H7 (cell line): ENCODE data around the gene EFR3B. TPM values are rescaled to one million over a fixed set of nuclear protein-coding genes. Genes with fewer than 3 reads are reported as not detected.
"Not testable (repeated sequence)": the region's sequence is repeated elsewhere in the genome, so short reads cannot be mapped to it uniquely, and the experiment has no call there.

Experiments used
- DNase-seq: peaks from one replicate; pipeline ENCODE4 v3.0.0; 2012
- H3K27me3 ChIP-seq: 2 replicates; pipeline ENCODE4 v1.6.0; 2011; ENCODE audit warnings: mild to moderate bottlenecking, low read length; ENCODE audit not compliant: control insufficient read depth, insufficient read depth
- H3K36me3 ChIP-seq: replicated peaks from 2 replicates; pipeline ENCODE4 v1.5.1; 2011; ENCODE audit warnings: low read length; ENCODE audit not compliant: control insufficient read depth, insufficient read depth
- H3K4me3 ChIP-seq: 2 replicates; pipeline ENCODE4 v1.5.1; 2011; ENCODE audit warnings: low read depth, mild to moderate bottlenecking, control low read depth, low read length, moderate library complexity; ENCODE audit not compliant: insufficient read depth
- total RNA-seq: library from RNA; depleted of rRNA; stranded (reverse); fragments of >200 nt; shearing (Covaris generic); gene quantifications from 2 replicates; pipeline ENCODE4 v1.2.3, GENCODE V29; 2014

EFR3B gene
- total RNA-seq, 1 experiment from 2014 or later: 3.3 TPM

DNA sequence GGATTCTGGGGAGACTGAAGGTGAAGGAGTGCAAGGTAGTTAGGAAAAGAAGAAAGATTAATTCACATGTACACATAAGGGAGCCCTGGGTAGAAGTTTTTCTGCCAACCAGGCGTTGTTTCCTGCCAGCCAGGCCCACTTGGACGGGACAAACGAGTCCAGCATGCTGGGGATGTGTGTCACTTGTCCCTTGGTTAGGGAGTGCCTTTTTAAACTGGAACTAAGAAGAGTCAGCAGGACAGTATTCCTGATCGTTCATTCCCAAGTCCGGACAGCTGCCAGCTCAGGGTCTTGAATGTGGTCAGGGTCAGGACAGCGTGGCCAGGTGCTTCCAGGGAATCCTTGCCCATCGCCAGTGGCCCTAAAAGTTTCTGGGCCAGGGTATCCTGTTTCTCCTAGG is 83.3 kb downstream of the EFR3B start:
- Histone ChIP-seq H3K36me3 (no peaks in the 10 kb centered on the region; the same call in none of the 2 replicates), H3K4me3 (no peak overlapping the region), H3K27me3 (no peaks in the 10 kb centered on the region)
- no peak for DNase-seq

DNA sequence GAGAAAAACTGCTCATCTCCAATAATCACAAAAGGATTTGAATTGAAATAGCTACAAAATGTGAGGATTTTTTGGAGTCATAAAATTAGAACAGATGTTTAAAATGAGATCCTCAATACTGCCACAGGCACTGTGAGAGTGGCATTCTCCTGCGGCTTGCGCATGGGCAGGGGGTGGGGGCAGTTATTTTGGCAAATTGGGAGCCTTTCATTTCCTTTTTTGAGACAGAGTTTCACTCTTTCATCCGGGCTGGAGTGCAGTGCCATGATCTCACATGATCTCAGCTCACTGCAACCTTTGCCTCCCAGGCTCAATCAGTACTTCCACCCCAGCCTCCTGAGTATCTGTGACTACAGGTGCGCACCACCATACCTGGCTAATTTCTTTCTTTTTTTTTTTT is 84.1 kb downstream of the EFR3B start:
- H3K4me3 ChIP-seq: no peak overlapping the region
- H3K27me3 ChIP-seq: no peaks in the 10 kb centered on the region
- no peaks in the 10 kb centered on the region; the same call in none of the 2 replicates for H3K36me3 ChIP-seq
- no peak for DNase-seq

DNA sequence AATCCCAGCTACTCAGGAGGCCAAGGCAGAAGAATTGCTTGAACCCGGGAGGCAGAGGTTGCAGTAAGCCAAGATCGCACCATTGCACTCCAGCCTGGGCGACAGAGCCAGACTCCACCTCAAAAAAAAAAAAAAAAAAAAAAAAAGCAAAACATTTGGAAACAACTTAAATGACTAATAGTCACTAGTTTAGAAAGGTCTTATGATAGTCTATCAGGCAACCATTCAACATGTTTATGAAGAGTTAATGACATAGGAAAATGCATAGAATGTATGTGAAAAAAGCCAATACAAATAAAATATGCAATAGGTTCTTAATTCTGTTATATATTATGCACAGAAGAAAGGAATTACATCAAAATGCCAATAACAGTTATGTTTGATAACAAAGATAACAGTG is 85.2 kb downstream of the EFR3B start:
- not testable (repeated sequence) for H3K4me3 ChIP-seq, H3K27me3 ChIP-seq

DNA sequence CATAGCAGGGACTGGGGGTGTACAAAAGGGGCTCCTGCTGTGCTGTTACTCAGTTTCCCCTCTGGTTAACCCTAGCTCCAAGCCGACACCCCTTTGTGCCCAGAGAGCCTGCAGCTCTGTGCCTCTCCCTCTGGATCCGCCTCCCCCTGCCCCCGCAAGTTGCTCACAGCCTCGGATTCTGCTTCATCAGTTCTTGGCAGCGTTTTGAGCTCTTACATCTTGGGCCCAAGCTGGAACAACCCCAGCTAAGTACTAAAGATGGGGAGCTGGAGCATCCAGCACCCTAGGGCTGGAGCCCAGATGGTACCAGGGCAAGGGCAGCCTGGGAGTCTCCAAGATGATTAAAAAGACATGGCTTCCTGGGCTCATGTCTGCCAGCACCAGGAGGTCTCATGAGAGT is 85.8 kb downstream of the EFR3B start:
- DNase-seq: no peak
- Histone ChIP-seq H3K4me3 (no peak overlapping the region), H3K27me3 (no peaks in the 10 kb centered on the region), H3K36me3 (no peaks in the 10 kb centered on the region; the same call in none of the 2 replicates)

More for the DNA sequence above, 85.2 kb downstream of the EFR3B start:
- DNase-seq, H3K36me3 ChIP-seq: not testable (repeated sequence)

DNA sequence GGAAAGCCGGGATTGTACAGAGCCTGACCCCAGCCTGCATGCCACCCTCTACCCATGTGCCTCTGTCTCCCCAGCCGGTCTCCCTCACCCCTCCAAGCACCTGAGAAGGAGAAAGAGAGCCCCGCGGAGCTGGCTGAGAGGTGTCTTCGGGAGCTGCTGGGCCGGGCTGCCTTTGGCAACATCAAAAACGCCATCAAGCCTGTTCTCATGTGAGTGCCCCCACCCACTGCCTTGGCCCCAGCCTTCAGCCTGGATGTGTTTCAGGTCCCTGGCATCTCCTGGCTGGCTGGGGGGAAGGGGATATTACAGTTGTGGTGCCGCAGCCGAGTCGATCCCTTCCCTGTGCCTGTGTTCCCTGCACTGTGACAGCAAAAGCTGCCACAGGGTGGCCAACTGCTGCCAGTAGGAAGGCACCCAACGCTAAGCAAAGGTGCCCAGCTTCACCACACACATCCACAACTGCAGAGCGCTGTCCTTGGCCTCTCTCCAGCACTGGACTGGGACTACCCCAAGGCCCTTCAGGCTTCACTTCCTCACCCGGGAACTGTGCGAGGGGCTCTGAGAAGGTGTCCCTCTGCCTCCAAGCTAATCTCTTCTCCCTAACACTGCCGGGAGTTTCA is 88.1 kb downstream of the EFR3B start:
- Histone ChIP-seq H3K4me3 (no peak overlapping the region), H3K27me3 (no peaks in the 10 kb centered on the region), H3K36me3 (no peaks in the 10 kb centered on the region; the same call in 1 of the 2 replicates)
- no peak for DNase-seq

DNA sequence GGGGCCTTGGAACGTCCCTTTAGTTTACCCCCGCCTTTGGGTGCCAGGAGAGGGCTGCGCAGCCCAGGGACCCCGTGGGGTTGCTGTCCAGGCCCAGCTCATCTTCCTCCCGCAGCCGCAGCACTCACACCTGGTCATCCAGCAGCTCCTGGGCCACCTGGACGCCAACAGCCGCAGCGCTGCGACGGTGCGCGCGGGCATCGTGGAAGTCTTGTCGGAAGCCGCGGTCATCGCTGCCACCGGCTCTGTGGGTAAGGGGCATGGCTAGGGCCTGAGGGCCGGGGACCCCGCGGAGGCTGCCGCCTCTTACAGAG is 89.3 kb downstream of the EFR3B start:
- H3K36me3 ChIP-seq: no peaks in the 10 kb centered on the region; the same call in 1 of the 2 replicates
- no peak for DNase-seq
- no peak overlapping the region; the same call in 1 of the 2 replicates for H3K4me3 ChIP-seq
- H3K27me3 ChIP-seq: no peaks in the 10 kb centered on the region

DNA sequence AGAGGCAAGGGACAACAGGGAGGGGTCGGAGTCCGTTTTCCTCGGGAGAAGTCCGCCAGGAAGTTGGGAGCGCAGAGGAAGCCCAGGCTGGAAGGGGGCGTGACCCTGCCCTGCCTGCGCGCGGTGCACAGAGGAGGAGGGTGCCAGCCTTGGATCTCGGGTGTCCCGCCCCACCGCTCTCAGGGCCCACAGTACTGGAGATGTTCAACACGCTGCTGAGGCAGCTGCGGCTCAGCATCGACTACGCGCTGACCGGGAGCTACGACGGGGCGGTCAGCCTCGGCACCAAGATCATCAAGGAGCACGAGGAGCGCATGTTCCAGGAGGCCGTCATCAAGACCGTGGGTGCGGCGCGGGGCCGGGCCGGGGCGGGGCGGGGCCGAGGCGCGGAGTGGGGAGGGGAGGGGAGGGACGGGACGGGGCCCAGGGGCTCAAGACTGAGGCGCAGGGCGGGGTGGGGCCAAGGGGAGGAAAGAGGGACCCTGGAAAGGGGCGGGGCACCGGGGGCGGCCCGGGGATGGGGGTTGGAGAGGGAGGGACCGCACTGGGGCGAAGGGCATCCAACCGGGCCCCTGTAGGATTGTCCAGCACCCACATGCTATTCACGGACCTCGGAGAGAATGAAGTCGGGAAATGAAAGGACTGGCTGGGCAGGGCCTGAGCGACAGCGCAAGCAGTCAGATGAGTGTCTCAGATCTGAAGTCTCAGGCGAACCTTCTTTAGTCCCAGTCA is 89.9 kb downstream of the EFR3B start:
- peak; percentile 88 for DNase-seq
- Histone ChIP-seq H3K4me3 (peak overlapping the region; percentile 24; the same call in 1 of the 2 replicates), H3K27me3 (no peaks in the 10 kb centered on the region), H3K36me3 (no peaks in the 10 kb centered on the region; the same call in 1 of the 2 replicates)

DNA sequence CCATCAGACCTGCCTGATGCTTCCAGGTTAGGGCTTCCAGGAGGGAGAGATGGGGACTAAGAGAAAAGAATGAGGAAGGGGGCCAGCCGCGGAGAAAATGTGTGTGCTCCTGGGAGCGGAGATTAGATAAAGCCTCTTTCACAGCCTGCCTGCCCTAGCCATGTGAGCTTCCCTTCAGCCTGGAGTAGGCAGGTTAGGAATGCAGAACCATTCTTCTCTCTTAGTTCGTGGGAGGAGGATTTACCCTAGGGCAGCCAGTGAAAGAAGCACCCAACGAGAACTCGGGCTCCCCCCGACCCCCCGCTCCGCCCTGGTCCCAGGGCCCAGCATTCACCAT is 90.4 kb downstream of the EFR3B start:
- DNase-seq: peak; percentile 79

DNA sequence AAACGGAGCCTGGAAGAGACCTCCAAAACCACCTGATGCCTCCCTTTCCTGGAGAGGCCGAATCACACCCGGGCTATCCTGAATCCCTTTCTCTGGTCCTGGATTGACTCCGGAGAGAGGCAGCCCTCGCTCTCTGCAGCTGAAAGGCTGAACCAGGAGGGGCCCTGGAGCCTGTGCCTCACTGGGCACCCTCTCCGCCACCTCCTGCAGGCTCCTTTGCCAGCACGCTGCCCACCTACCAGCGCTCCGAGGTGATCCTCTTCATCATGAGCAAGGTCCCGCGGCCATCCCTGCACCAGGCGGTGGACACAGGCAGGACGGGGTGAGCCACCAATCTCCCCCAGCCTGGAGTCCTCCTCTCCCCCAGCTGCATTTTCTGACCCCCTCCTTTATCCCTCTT is 90.8 kb downstream of the EFR3B start:
- no peaks in the 10 kb centered on the region for H3K27me3 ChIP-seq
- H3K4me3 ChIP-seq: no peak overlapping the region
- DNase-seq: no peak
- no peaks in the 10 kb centered on the region; the same call in 1 of the 2 replicates for H3K36me3 ChIP-seq

More for the DNA sequence above, 90.4 kb downstream of the EFR3B start:
- Histone ChIP-seq H3K27me3 (no peaks in the 10 kb centered on the region), H3K4me3 (peak overlapping the region; percentile 16; the same call in 1 of the 2 replicates), H3K36me3 (no peaks in the 10 kb centered on the region; the same call in 1 of the 2 replicates)

DNA sequence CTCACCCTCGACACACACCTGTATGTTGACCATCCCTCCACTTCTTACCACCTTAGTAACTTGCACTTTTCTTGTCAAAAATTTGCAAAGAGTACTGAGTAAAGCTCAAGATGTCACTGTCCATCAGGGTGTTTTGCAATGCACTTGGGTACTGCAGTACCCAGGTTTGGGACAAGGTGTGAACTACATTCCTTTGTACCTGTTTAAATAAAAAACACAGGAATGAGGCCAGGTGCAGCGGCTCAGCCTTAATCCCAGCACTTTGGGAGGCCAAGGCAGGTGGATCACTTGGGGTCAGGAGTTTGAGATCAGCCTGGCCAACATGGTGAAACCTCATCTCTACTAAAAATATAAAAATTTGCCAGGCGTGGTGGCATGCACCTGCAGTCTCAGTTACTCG is 98.7 kb downstream of the EFR3B start:
- not testable (repeated sequence) for DNase-seq, H3K4me3 ChIP-seq, H3K36me3 ChIP-seq

DNA sequence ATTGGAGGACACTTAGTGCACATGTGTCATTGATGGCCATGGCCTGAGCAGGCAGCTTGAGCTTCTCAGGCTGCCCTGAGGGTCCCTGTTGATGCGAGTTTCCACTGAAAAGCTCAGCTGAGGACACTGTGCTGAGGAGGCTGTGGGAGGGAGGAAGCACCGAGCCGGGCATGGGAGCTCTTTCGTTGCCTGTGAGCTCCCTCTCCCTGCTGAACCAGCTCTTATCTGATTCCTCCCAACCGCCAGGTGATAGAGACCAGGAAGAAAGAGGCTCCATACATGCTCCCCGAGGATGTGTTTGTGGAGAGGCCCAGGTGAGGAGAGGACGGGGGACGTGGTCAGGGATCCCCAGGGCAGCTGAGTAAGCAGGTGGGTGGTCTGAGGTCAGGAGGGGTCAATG is 99.2 kb downstream of the EFR3B start:
- DNase-seq: no peak
- no peaks in the 10 kb centered on the region; the same call in none of the 2 replicates for H3K36me3 ChIP-seq
- no peak overlapping the region for H3K4me3 ChIP-seq
- no peaks in the 10 kb centered on the region for H3K27me3 ChIP-seq

More for the DNA sequence above, 98.7 kb downstream of the EFR3B start:
- H3K27me3 ChIP-seq: not testable (repeated sequence)

DNA sequence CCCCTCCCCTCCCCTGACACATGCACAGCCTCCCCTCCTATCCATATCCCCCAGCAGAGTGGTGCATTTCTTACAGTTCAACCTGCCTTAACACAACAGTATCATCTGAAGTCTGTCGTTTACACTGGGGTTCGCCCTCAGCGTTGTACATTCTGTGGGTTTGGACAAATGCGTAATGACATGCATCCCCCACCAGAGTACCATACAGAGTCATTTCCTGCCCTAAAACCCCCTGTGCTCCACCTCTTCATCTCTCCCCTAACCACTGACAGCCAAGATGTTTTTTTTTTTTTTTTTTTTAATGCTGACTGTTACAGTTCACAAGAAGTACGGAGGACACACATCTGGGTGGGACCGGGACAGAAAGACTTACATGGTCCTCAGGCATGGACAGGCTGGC is 103.9 kb downstream of the EFR3B start:
- no peak for DNase-seq
- H3K36me3 ChIP-seq: peaks cover 1% of the 10 kb centered on the region
- no peaks in the 10 kb centered on the region for H3K27me3 ChIP-seq
- no peak overlapping the region for H3K4me3 ChIP-seq

DNA sequence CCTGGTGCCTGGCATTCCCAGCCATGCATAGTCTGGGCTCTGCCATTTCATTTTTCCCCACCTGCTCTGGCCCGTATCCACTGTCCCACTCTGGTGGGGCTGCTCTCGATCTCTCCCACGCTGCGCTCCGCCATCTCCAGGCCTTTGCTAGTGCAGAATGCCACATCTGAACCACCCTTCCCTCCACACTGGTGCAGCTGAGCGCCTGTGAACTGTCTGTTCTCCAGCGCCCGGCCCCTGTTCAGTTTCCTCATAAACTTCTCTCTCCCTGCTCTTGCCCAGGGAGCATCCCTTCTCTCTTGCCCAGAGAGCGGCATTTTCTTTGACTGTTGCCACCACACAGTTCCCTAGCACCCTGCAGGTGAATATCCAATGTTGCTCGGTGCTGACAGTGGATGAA is 105.0 kb downstream of the EFR3B start:
- Histone ChIP-seq H3K36me3 (peaks cover 1% of the 10 kb centered on the region; the same call in 1 of the 2 replicates), H3K27me3 (no peaks in the 10 kb centered on the region), H3K4me3 (no peak overlapping the region)
- no peak for DNase-seq

DNA sequence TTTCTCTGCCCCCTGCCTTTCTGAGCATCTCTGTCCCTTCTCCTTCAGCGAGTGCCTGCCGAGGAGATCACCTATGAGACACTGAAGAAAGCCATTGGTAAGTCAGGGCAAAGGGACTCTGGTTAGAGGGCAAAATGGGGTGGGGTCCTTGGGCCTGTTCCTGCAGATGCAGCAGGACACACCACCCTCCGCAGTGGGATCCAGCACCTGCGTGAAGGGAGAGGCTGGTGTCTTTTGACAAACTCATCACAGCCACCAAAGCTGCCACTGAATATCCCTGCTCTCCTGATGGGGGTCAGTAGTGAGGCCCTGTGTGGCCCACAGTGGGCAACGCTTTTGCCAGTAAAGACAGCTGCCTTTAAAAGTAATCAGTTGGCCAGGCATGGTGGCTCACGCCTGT is 107.8 kb downstream of the EFR3B start:
- 0 out of 2 replicates have a peak, but pooled peaks cover 1% of the 10 kb centered on the region for H3K36me3 ChIP-seq
- DNase-seq: no peak
- H3K27me3 ChIP-seq: no peaks in the 10 kb centered on the region
- no peak overlapping the region for H3K4me3 ChIP-seq

DNA sequence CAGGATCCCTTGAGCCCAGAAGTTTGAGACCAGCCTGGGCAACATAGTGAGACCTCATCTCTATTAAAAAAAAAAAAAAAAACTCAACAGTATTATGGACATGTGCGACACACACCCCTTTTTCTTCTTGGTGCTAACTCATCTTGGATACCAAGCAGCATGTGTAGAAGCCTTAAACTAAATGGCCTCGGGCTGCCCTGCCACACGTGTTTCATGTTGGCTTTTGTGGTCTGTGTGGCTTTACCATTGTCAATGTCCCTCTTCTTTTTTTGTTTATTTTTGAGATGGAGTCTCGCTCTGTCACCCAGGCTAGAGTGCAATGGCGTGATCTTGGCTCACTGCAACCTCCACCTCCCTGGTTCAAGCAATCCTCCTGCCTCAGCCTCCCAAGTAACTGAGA is 109.1 kb downstream of the EFR3B start:
- not testable (repeated sequence) for DNase-seq, H3K4me3 ChIP-seq, H3K27me3 ChIP-seq, H3K36me3 ChIP-seq
